ENCODE results near the gene IGFBP6. TPM values are rescaled to one million over a fixed set of nuclear protein-coding genes. Genes with fewer than 3 reads are reported as not detected.

Gene IGFBP6
- polyA plus RNA-seq, 4 donors, result 3.4 to 135 (median 7.1) TPM

- WGBS, 3 donors, result 77 to 91% (median 86%) methylated on average over 7 of the region's 7 CpGs
- no peak overlapping the region for H3K4me3 ChIP-seq (ENCODE audit: low read depth in 1 of 3, low read length in 3 of 3)
- H3K27me3 ChIP-seq (ENCODE audit: control insufficient read depth in 3 of 3, insufficient read depth in 3 of 3, low read length in 3 of 3), result no peaks in the 10 kb centered on the region
- H3K36me3 ChIP-seq (ENCODE audit: control insufficient read depth in 3 of 3, insufficient read depth in 2 of 3, low read depth in 1 of 3, low read length in 3 of 3), result peaks cover 8 to 95% (median 10%) of the 10 kb centered on the region in 3 donors
- FAIRE-seq, result no peak
- no peaks in the 10 kb centered on the region for H3K9me3 ChIP-seq (ENCODE audit: control insufficient read depth in 2 of 2, insufficient read depth in 1 of 2, low read depth in 1 of 2, low read length in 1 of 2)
- H3K27ac ChIP-seq (ENCODE audit: low read depth in 1 of 3, low read length in 2 of 3), result no peak overlapping the region
- H3K4me1 ChIP-seq (ENCODE audit: control insufficient read depth in 3 of 3, insufficient read depth in 2 of 3, low read depth in 1 of 3, low read length in 2 of 3), result peaks cover 0 to 5% (median 0%) of the 10 kb centered on the region in 3 donors
- no peak for DNase-seq
These were observed 30.1 kb upstream of the IGFBP6 start for GRCh38 chr12:53067074-53067992.

GRCh38 chr12:53067993-53068770 lies 29.3 kb upstream of the IGFBP6 start:
- 91 to 92% (median 91%) methylated on average over 13 of the region's 13 CpGs for WGBS, 3 donors
- Histone ChIP-seq H3K27ac (ENCODE audit: low read depth in 1 of 3, low read length in 2 of 3) (no peak overlapping the region), H3K4me1 (ENCODE audit: control insufficient read depth in 3 of 3, insufficient read depth in 2 of 3, low read depth in 1 of 3, low read length in 2 of 3) (peaks cover 0 to 5% (median under 1%) of the 10 kb centered on the region in 3 donors), H3K27me3 (ENCODE audit: control insufficient read depth in 3 of 3, insufficient read depth in 3 of 3, low read length in 3 of 3) (no peaks in the 10 kb centered on the region), H3K36me3 (ENCODE audit: control insufficient read depth in 3 of 3, insufficient read depth in 2 of 3, low read depth in 1 of 3, low read length in 3 of 3) (peaks cover 8 to 92% (median 10%) of the 10 kb centered on the region in 3 donors), H3K9me3 (ENCODE audit: control insufficient read depth in 2 of 2, insufficient read depth in 1 of 2, low read depth in 1 of 2, low read length in 1 of 2) (no peaks in the 10 kb centered on the region), H3K4me3 (ENCODE audit: low read depth in 1 of 3, low read length in 3 of 3) (no peak overlapping the region)
- DNase-seq (no peak), FAIRE-seq (no peak)

- no peaks in the 10 kb centered on the region for H3K27me3 ChIP-seq (ENCODE audit: control insufficient read depth in 3 of 3, insufficient read depth in 3 of 3, low read length in 3 of 3)
- no peaks in the 10 kb centered on the region for H3K9me3 ChIP-seq (ENCODE audit: control insufficient read depth in 2 of 2, insufficient read depth in 1 of 2, low read depth in 1 of 2, low read length in 1 of 2)
- H3K4me3 ChIP-seq (ENCODE audit: low read depth in 1 of 3, low read length in 3 of 3), result no peak overlapping the region
- no peak overlapping the region for H3K27ac ChIP-seq (ENCODE audit: low read depth in 1 of 3, low read length in 2 of 3)
- peak in 1 of 2 donors; percentile 1 for DNase-seq
- FAIRE-seq, result no peak
- WGBS, 3 donors, result 80 to 91% (median 82%) methylated on average over 14 to 15 of the region's 15 CpGs
- peaks cover 8 to 90% (median 10%) of the 10 kb centered on the region in 3 donors for H3K36me3 ChIP-seq (ENCODE audit: control insufficient read depth in 3 of 3, insufficient read depth in 2 of 3, low read depth in 1 of 3, low read length in 3 of 3)
- peaks cover 0 to 5% (median 2%) of the 10 kb centered on the region in 3 donors for H3K4me1 ChIP-seq (ENCODE audit: control insufficient read depth in 3 of 3, insufficient read depth in 2 of 3, low read depth in 1 of 3, low read length in 2 of 3)
These were observed 28.5 kb upstream of the IGFBP6 start for GRCh38 chr12:53068811-53069585.

- Histone ChIP-seq H3K4me3 (ENCODE audit: low read depth in 1 of 3, low read length in 3 of 3) (no peak overlapping the region), H3K27ac (ENCODE audit: low read depth in 1 of 3, low read length in 2 of 3) (peak overlapping the region in 1 of 3 donors; percentile 37), H3K36me3 (ENCODE audit: control insufficient read depth in 3 of 3, insufficient read depth in 2 of 3, low read depth in 1 of 3, low read length in 3 of 3) (peaks cover 9 to 90% (median 15%) of the 10 kb centered on the region in 3 donors), H3K4me1 (ENCODE audit: control insufficient read depth in 3 of 3, insufficient read depth in 2 of 3, low read depth in 1 of 3, low read length in 2 of 3) (peaks cover 0 to 5% (median 2%) of the 10 kb centered on the region in 3 donors), H3K9me3 (ENCODE audit: control insufficient read depth in 2 of 2, insufficient read depth in 1 of 2, low read depth in 1 of 2, low read length in 1 of 2) (no peaks in the 10 kb centered on the region), H3K27me3 (ENCODE audit: control insufficient read depth in 3 of 3, insufficient read depth in 3 of 3, low read length in 3 of 3) (no peaks in the 10 kb centered on the region)
- FAIRE-seq (no peak), DNase-seq (no peak)
- 72 to 83% (median 80%) methylated on average over 12 of the region's 12 CpGs for WGBS, 3 donors
These were observed 27.7 kb upstream of the IGFBP6 start for GRCh38 chr12:53069621-53070410.

- Histone ChIP-seq H3K36me3 (ENCODE audit: control insufficient read depth in 3 of 3, insufficient read depth in 2 of 3, low read depth in 1 of 3, low read length in 3 of 3) (peaks cover 4 to 90% (median 15%) of the 10 kb centered on the region in 3 donors), H3K27ac (ENCODE audit: low read depth in 1 of 3, low read length in 2 of 3) (peak overlapping the region in 1 of 3 donors; percentile 64), H3K9me3 (ENCODE audit: control insufficient read depth in 2 of 2, insufficient read depth in 1 of 2, low read depth in 1 of 2, low read length in 1 of 2) (no peaks in the 10 kb centered on the region), H3K4me3 (ENCODE audit: low read depth in 1 of 3, low read length in 3 of 3) (no peak overlapping the region), H3K27me3 (ENCODE audit: control insufficient read depth in 3 of 3, insufficient read depth in 3 of 3, low read length in 3 of 3) (no peaks in the 10 kb centered on the region), H3K4me1 (ENCODE audit: control insufficient read depth in 3 of 3, insufficient read depth in 2 of 3, low read depth in 1 of 3, low read length in 2 of 3) (peaks cover 0 to 5% (median 2%) of the 10 kb centered on the region in 3 donors)
- no peak for DNase-seq
- no peak for FAIRE-seq
- 85 to 89% (median 87%) methylated on average over 7 of the region's 7 CpGs for WGBS, 3 donors
These were observed 26.5 kb upstream of the IGFBP6 start for GRCh38 chr12:53070877-53071492.

- no peak overlapping the region for H3K4me3 ChIP-seq (ENCODE audit: low read depth in 1 of 3, low read length in 3 of 3)
- peaks cover 0 to 5% (median 2%) of the 10 kb centered on the region in 3 donors for H3K4me1 ChIP-seq (ENCODE audit: control insufficient read depth in 3 of 3, insufficient read depth in 2 of 3, low read depth in 1 of 3, low read length in 2 of 3)
- no peak for DNase-seq
- H3K9me3 ChIP-seq (ENCODE audit: control insufficient read depth in 2 of 2, insufficient read depth in 1 of 2, low read depth in 1 of 2, low read length in 1 of 2), result no peaks in the 10 kb centered on the region
- FAIRE-seq, result no peak
- WGBS, 3 donors, result 53 to 90% (median 89%) methylated on average over 11 of the region's 11 CpGs
- peaks cover 4 to 90% (median 15%) of the 10 kb centered on the region in 3 donors for H3K36me3 ChIP-seq (ENCODE audit: control insufficient read depth in 3 of 3, insufficient read depth in 2 of 3, low read depth in 1 of 3, low read length in 3 of 3)
- H3K27ac ChIP-seq (ENCODE audit: low read depth in 1 of 3, low read length in 2 of 3), result peak overlapping the region in 1 of 3 donors; percentile 74
- no peaks in the 10 kb centered on the region for H3K27me3 ChIP-seq (ENCODE audit: control insufficient read depth in 3 of 3, insufficient read depth in 3 of 3, low read length in 3 of 3)
These were observed 25.6 kb upstream of the IGFBP6 start for GRCh38 chr12:53071591-53072551.
